HepG2 (cell line): Measurements from ENCODE around the gene CARD9. TPM values are rescaled to one million over a fixed set of nuclear protein-coding genes. Genes with fewer than 3 reads are reported as not detected.

ENCODE experiments used
- BRF2 ChIP-seq: sonication (generic); formaldehyde crosslinking; IDR thresholded peaks from 2 replicates; pipeline ENCODE4 v1.8.1; 2022; ENCODE audit warnings: mild to moderate bottlenecking, missing genetic modification reagents
- CREBL2 ChIP-seq: sonication (generic); formaldehyde crosslinking; IDR thresholded peaks from 2 replicates; pipeline ENCODE4 v1.8.1; 2023; ENCODE audit warnings: missing genetic modification reagents, mild to moderate bottlenecking, borderline replicate concordance
- ELF4 ChIP-seq: sonication (generic); formaldehyde crosslinking; IDR thresholded peaks from 2 replicates; pipeline ENCODE4 v1.5.0; 2020; ENCODE audit warnings: missing genetic modification reagents, mild to moderate bottlenecking, moderate library complexity, borderline replicate concordance
- HOXA7 ChIP-seq: sonication (generic); formaldehyde crosslinking; IDR thresholded peaks from 2 replicates; pipeline ENCODE4 v1.8.1; 2022; ENCODE audit warnings: mild to moderate bottlenecking, missing genetic modification reagents, moderate library complexity
- SIN3A ChIP-seq: IDR thresholded peaks from 2 replicates; pipeline ENCODE4 v1.6.1; 2011; ENCODE audit warnings: low read depth, mild to moderate bottlenecking, control low read depth, low read length, borderline replicate concordance
- SMARCC2 ChIP-seq: fragments of 450-650 bp; IDR thresholded peaks from 2 replicates; pipeline ENCODE4 v1.6.1; 2017; ENCODE audit warnings: antibody characterized with exemption, mild to moderate bottlenecking
- TCF12 ChIP-seq, 2 experiments: fragments of 450-650 bp in 1 of 2; sonication (generic) in 1 of 2; formaldehyde crosslinking in 1 of 2; IDR thresholded peaks; 2 replicates each; pipeline versions ENCODE4 v1.6.1 to v1.8.0; 2017 to 2022; ENCODE audit warnings: antibody characterized with exemption in 1 of 2, mild to moderate bottlenecking in 1 of 2, missing genetic modification reagents in 1 of 2, moderate library complexity in 1 of 2
- ZFP36 ChIP-seq: fragments of 150-350 bp; IDR thresholded peaks from 2 replicates; pipeline ENCODE4 v1.6.1; 2018; ENCODE audit warnings: borderline replicate concordance, low read length, low read depth; ENCODE audit not compliant: partially characterized antibody
- ZNF280B ChIP-seq: sonication (generic); formaldehyde crosslinking; IDR thresholded peaks from 2 replicates; pipeline ENCODE4 v1.5.0; 2020; ENCODE audit warnings: missing genetic modification reagents, mild to moderate bottlenecking, borderline replicate concordance
- ZNF44 ChIP-seq: sonication (generic); formaldehyde crosslinking; IDR thresholded peaks from 2 replicates; pipeline ENCODE4 v1.5.1; 2020; ENCODE audit warnings: mild to moderate bottlenecking, missing genetic modification reagents
- ZNF556 ChIP-seq: sonication (generic); formaldehyde crosslinking; IDR thresholded peaks from 2 replicates; pipeline ENCODE4 v1.4.0; 2020; ENCODE audit warnings: mild to moderate bottlenecking, missing genetic modification reagents, borderline replicate concordance
- polyA plus RNA-seq, 8 experiments: library from polyadenylated mRNA; depleted of rRNA in 3 of 8; stranded (reverse) in 7 of 8; unstranded in 1 of 8; fragments of >200 nt; fragmentation: Illumina TruSeq in 4 of 8; extraction: Trizol in 4 of 8; gene quantifications; 2 replicates each; pipeline versions ENCODE4 v1.2.1 to v1.2.3, GENCODE V29; 2011 to 2016; ENCODE audit warnings: low read depth in 4 of 8, missing spikeins in 1 of 8, mixed read lengths in 1 of 8; ENCODE audit not compliant: insufficient read depth in 1 of 8
- total RNA-seq, 5 experiments: library from RNA; depleted of rRNA; stranded (reverse); fragments of >200 nt; fragmentation: Illumina TruSeq; extraction: Trizol; gene quantifications; 2 replicates each; pipeline ENCODE4 v1.2.3, GENCODE V29; 2016; ENCODE audit warnings: low read depth in 1 of 5
- TF ChIP-seq, protein P1 (sequence below): sonication (generic); formaldehyde crosslinking; IDR thresholded peaks from 2 replicates; pipeline ENCODE4 v1.4.0; 2020; ENCODE audit warnings: mild to moderate bottlenecking, missing genetic modification reagents
- TF ChIP-seq, protein P2 (sequence below): IDR thresholded peaks from 2 replicates; pipeline ENCODE4 v1.6.1; 2016; ENCODE audit warnings: control low read depth
- TF ChIP-seq, protein P3 (sequence below): sonication (generic); formaldehyde crosslinking; IDR thresholded peaks from 2 replicates; pipeline ENCODE4 v1.8.1; 2023; ENCODE audit warnings: mild to moderate bottlenecking, missing genetic modification reagents

CARD9 gene
- total and polyA plus RNA-seq, 2 of the 13 experiments (the other 11 are each of a cell fraction or from before 2014, with no cell fraction given), result 3.3 to 7.4 TPM

- TF ChIP-seq SMARCC2 (no peak), CREBL2 (0 out of 2 replicates have a peak, but pooled peaks have one; percentile 28), ZFP36 (no peak), ZNF280B (no peak), ELF4 (CRISPR knock-in tag) (no peak), HOXA7 (CRISPR knock-in tag) (no peak), ZNF44 (CRISPR knock-in tag) (peak; percentile 68; the same call in 1 of the 2 replicates), ZNF556 (0 out of 2 replicates have a peak, but pooled peaks have one; percentile 3), TCF12 (IDR thresholded peaks at IDR 0.05) (no peak), TCF12 (CRISPR knock-in tag; IDR thresholded peaks at IDR 0.05) (no peak), SIN3A (no peak), BRF2 (CRISPR knock-in tag) (no peak)
- TF ChIP-seq, protein P1, sequence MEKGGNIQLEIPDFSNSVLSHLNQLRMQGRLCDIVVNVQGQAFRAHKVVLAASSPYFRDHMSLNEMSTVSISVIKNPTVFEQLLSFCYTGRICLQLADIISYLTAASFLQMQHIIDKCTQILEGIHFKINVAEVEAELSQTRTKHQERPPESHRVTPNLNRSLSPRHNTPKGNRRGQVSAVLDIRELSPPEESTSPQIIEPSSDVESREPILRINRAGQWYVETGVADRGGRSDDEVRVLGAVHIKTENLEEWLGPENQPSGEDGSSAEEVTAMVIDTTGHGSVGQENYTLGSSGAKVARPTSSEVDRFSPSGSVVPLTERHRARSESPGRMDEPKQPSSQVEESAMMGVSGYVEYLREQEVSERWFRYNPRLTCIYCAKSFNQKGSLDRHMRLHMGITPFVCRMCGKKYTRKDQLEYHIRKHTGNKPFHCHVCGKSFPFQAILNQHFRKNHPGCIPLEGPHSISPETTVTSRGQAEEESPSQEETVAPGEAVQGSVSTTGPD (CRISPR knock-in tag), result no peak
- TF ChIP-seq, protein P2, sequence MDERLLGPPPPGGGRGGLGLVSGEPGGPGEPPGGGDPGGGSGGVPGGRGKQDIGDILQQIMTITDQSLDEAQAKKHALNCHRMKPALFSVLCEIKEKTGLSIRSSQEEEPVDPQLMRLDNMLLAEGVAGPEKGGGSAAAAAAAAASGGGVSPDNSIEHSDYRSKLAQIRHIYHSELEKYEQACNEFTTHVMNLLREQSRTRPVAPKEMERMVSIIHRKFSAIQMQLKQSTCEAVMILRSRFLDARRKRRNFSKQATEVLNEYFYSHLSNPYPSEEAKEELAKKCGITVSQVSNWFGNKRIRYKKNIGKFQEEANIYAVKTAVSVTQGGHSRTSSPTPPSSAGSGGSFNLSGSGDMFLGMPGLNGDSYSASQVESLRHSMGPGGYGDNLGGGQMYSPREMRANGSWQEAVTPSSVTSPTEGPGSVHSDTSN (CRISPR knock-in tag), result no peak
- TF ChIP-seq, protein P3, sequence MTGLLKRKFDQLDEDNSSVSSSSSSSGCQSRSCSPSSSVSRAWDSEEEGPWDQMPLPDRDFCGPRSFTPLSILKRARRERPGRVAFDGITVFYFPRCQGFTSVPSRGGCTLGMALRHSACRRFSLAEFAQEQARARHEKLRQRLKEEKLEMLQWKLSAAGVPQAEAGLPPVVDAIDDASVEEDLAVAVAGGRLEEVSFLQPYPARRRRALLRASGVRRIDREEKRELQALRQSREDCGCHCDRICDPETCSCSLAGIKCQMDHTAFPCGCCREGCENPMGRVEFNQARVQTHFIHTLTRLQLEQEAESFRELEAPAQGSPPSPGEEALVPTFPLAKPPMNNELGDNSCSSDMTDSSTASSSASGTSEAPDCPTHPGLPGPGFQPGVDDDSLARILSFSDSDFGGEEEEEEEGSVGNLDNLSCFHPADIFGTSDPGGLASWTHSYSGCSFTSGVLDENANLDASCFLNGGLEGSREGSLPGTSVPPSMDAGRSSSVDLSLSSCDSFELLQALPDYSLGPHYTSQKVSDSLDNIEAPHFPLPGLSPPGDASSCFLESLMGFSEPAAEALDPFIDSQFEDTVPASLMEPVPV (CRISPR knock-in tag), result no peak
Measured at GRCh38 chr9:136409557-136410455, 36.3 kb upstream of the CARD9 start (continued).
